K562 (cell line): Measurements from ENCODE around the gene BTBD2. TPM values are rescaled to one million over a fixed set of nuclear protein-coding genes. Genes with fewer than 3 reads are reported as not detected.

Source experiments
- C11orf30 ChIP-seq: fragments of 450-650 bp; IDR thresholded peaks from 2 replicates; pipeline ENCODE4 v1.6.1; 2016; ENCODE audit warnings: low read depth, mild to moderate bottlenecking
- CBFA2T2 ChIP-seq: fragments of 450-650 bp; conservative IDR thresholded peaks from 2 replicates; pipeline ENCODE4 v1.6.1; 2017; ENCODE audit warnings: mild to moderate bottlenecking
- ESRRB ChIP-seq: fragments of 250-450 bp; sonication (Bioruptor Pico); IDR thresholded peaks from 2 replicates; pipeline ENCODE4 v1.5.0; 2020; ENCODE audit warnings: mild to moderate bottlenecking, moderate library complexity, borderline replicate concordance
- FOXA1 ChIP-seq: fragments of 450-650 bp; IDR thresholded peaks from 2 replicates; pipeline ENCODE4 v1.6.1; 2016; ENCODE audit warnings: mild to moderate bottlenecking, borderline replicate concordance
- KAT8 ChIP-seq: fragments of 450-650 bp; IDR thresholded peaks from 2 replicates; pipeline ENCODE4 v1.6.1; 2016; ENCODE audit warnings: low read depth, mild to moderate bottlenecking
- MAFG ChIP-seq: fragments of 450-650 bp; conservative IDR thresholded peaks from 2 replicates; pipeline ENCODE4 v1.6.1; 2016; ENCODE audit warnings: missing genetic modification characterization, missing compliant biosample characterization
- MAZ ChIP-seq, 2 experiments: fragments of 450-650 bp in 1 of 2; sonication (generic) in 1 of 2; formaldehyde crosslinking; IDR thresholded peaks in 1 of 2; conservative IDR thresholded peaks in 1 of 2; 2 replicates each; pipeline versions ENCODE4 v1.4.0 to v1.5.0; 2020; ENCODE audit warnings: mild to moderate bottlenecking in 1 of 2, missing genetic modification reagents in 1 of 2
- NCOR1 ChIP-seq: fragments of 450-650 bp; IDR thresholded peaks from 2 replicates; pipeline ENCODE4 v1.6.1; 2016; ENCODE audit warnings: mild to moderate bottlenecking, moderate library complexity
- NFYB ChIP-seq: IDR thresholded peaks from 2 replicates; pipeline ENCODE4 v1.6.1; 2011; ENCODE audit warnings: mild to moderate bottlenecking, moderate library complexity; ENCODE audit not compliant: insufficient read length; ENCODE audit errors: extremely low read depth
- NR1H2 ChIP-seq: sonication (generic); formaldehyde crosslinking; IDR thresholded peaks from 2 replicates; pipeline ENCODE4 v1.4.0; 2020; ENCODE audit warnings: mild to moderate bottlenecking, missing genetic modification reagents
- NUFIP1 ChIP-seq: fragments of 450-650 bp; IDR thresholded peaks from 2 replicates; pipeline ENCODE4 v1.6.1; 2018; ENCODE audit not compliant: partially characterized antibody
- PCBP1 ChIP-seq: fragments of 200-400 bp; formaldehyde crosslinking; IDR thresholded peaks from 2 replicates; pipeline ENCODE4 v1.6.1; 2018; ENCODE audit warnings: mild to moderate bottlenecking, low read depth, low read length; ENCODE audit not compliant: poor library complexity, severe bottlenecking
- POLR3G ChIP-seq: IDR thresholded peaks from 2 replicates; pipeline ENCODE4 v1.6.1; 2011; ENCODE audit not compliant: insufficient read length, insufficient replicate concordance; ENCODE audit errors: extremely low read depth
- SAFB ChIP-seq: fragments of 200-400 bp; formaldehyde crosslinking; IDR thresholded peaks from 2 replicates; pipeline ENCODE4 v1.6.1; 2017; ENCODE audit warnings: low read depth, low read length, borderline replicate concordance
- SETDB1 ChIP-seq: IDR thresholded peaks from one replicate; pipeline ENCODE4 v1.6.1; 2012; ENCODE audit warnings: low read length, control low read depth, inconsistent platforms
- SIN3A ChIP-seq, 2 experiments: fragments of 150-350 bp in 1 of 2; IDR thresholded peaks; 2 replicates each; pipeline ENCODE4 v1.6.1; 2011 to 2016; ENCODE audit warnings: borderline replicate concordance in 2 of 2, low read depth in 2 of 2, low read length in 2 of 2, mild to moderate bottlenecking in 2 of 2, moderate library complexity in 2 of 2; ENCODE audit not compliant: control insufficient read depth in 1 of 2
- SMAD2 ChIP-seq: fragments of 150-350 bp; IDR thresholded peaks from 2 replicates; pipeline ENCODE4 v1.6.1; 2014; ENCODE audit warnings: low read depth, mild to moderate bottlenecking, low read length
- SRSF1 ChIP-seq: fragments of 200-400 bp; formaldehyde crosslinking; IDR thresholded peaks from 2 replicates; pipeline ENCODE4 v1.6.1; 2017; ENCODE audit warnings: mild to moderate bottlenecking, low read depth, low read length, moderate library complexity
- TCF15 ChIP-seq: fragments of 250-450 bp; sonication (Bioruptor Pico); IDR thresholded peaks from 2 replicates; pipeline ENCODE4 v1.8.0; 2022; ENCODE audit warnings: moderate library complexity, mild to moderate bottlenecking, inconsistent platforms
- TCF7 ChIP-seq: sonication (generic); IDR thresholded peaks from 2 replicates; pipeline ENCODE4 v1.6.1; 2016; ENCODE audit warnings: antibody characterized with exemption, borderline replicate concordance
- TEAD2 ChIP-seq: fragments of 450-650 bp; IDR thresholded peaks from 2 replicates; pipeline ENCODE4 v1.6.1; 2016; ENCODE audit warnings: missing genetic modification characterization, control low read depth, missing compliant biosample characterization
- XRCC5 ChIP-seq: fragments of 200-400 bp; formaldehyde crosslinking; IDR thresholded peaks from 2 replicates; pipeline ENCODE4 v1.6.1; 2017; ENCODE audit warnings: low read depth, mild to moderate bottlenecking, low read length
- ZFPM2 ChIP-seq: fragments of 250-450 bp; sonication (Bioruptor Pico); IDR thresholded peaks from 2 replicates; pipeline ENCODE4 v1.5.1; 2022; ENCODE audit warnings: mild to moderate bottlenecking
- ZNF197 ChIP-seq: fragments of 200-800 bp; sonication (Bioruptor generic); IDR thresholded peaks from 2 replicates; pipeline ENCODE4 v1.6.1; 2016; ENCODE audit warnings: low read depth, missing genetic modification characterization, missing compliant biosample characterization
- ZNF277 ChIP-seq: fragments of 250-450 bp; sonication (Bioruptor Pico); IDR thresholded peaks from 2 replicates; pipeline ENCODE4 v1.8.0; 2022; ENCODE audit warnings: inconsistent platforms, mild to moderate bottlenecking, moderate library complexity, borderline replicate concordance
- ZNF324 ChIP-seq: fragments of 250-450 bp; sonication (Bioruptor Pico); IDR thresholded peaks from 2 replicates; pipeline ENCODE4 v1.4.0; 2020; ENCODE audit warnings: mild to moderate bottlenecking
- ZNF445 ChIP-seq: fragments of 250-450 bp; sonication (Bioruptor Pico); IDR thresholded peaks from 2 replicates; pipeline ENCODE4 v1.4.0; 2020; ENCODE audit warnings: low read depth, mild to moderate bottlenecking, moderate library complexity
- ZNF644 ChIP-seq: fragments of 200-800 bp; sonication (Bioruptor generic); IDR thresholded peaks from 2 replicates; pipeline ENCODE4 v1.6.1; 2016; ENCODE audit warnings: low read depth, missing genetic modification characterization, missing compliant biosample characterization
- ZNF699 ChIP-seq: fragments of 250-450 bp; sonication (Bioruptor Pico); IDR thresholded peaks from 2 replicates; pipeline ENCODE4 v1.8.0; 2021; ENCODE audit warnings: mild to moderate bottlenecking, moderate library complexity; ENCODE audit not compliant: insufficient replicate concordance
- polyA plus RNA-seq, 8 experiments: library from polyadenylated mRNA; depleted of rRNA in 4 of 8; stranded (reverse) in 5 of 8; unstranded in 3 of 8; fragments of >200 nt; fragmentation: Nextera tagmentation in 2 of 8; fragmentation: Illumina TruSeq in 1 of 8; extraction: Ambion mirVana in 2 of 8; extraction: Trizol in 1 of 8; gene quantifications; 2 replicates each; pipeline versions ENCODE4 v1.2.1 to v1.2.3, GENCODE V29; 2011 to 2014; ENCODE audit warnings: inconsistent platforms in 1 of 8, missing spikeins in 1 of 8
- total RNA-seq, 7 experiments: library from RNA; depleted of rRNA in 6 of 7; stranded (reverse); fragments of >200 nt in 6 of 7; fragmentation: Illumina TruSeq in 2 of 7; extraction: Trizol in 2 of 7; gene quantifications; 2 replicates each; pipeline versions ENCODE4 v1.2.1 to v1.2.3, GENCODE V29; 2011 to 2021; ENCODE audit warnings: low replicate concordance in 1 of 7

Gene BTBD2
- total and polyA plus RNA-seq, 9 of the 15 experiments (the other 6 are each of a cell fraction or from before 2014, with no cell fraction given): 0.10 to 15.6 (median 6.9) TPM

GRCh38 chr19:2050991-2051772, 35.7 kb upstream of the BTBD2 start, which contains the start of gene MKNK2 (continued):
- TF ChIP-seq ZNF277 (CRISPR knock-in tag) (no peak), FOXA1 (no peak), MAFG (tag) (no peak), ZNF197 (CRISPR knock-in tag) (no peak), NUFIP1 (no peak), SMAD2 (no peak), C11orf30 (no peak), ZNF445 (CRISPR knock-in tag) (no peak), ZNF324 (CRISPR knock-in tag) (no peak), ZNF644 (tag) (0 out of 2 replicates have a peak, but pooled peaks have one; percentile 29), NFYB (no peak), NCOR1 (no peak), CBFA2T2 (no peak), SAFB (no peak), SETDB1 (no peak), XRCC5 (0 out of 2 replicates have a peak, but pooled peaks have one; percentile 13), ZFPM2 (CRISPR knock-in tag) (peak; percentile 38; the same call in 1 of the 2 replicates), TEAD2 (tag) (no peak), SIN3A (IDR thresholded peaks at IDR 0.05; ENCODE audit: borderline replicate concordance in 2 of 2, control insufficient read depth in 1 of 2, low read depth in 2 of 2, low read length in 2 of 2) (peak; percentile 77 to 86; a peak in 2 of 4 replicates), MAZ (CRISPR knock-in tag; conservative IDR thresholded peaks at IDR 0.05 in 1 of 2, IDR thresholded peaks at IDR 0.05 in 1 of 2) (peak; percentile 90 to 93), ZNF699 (no peak), TCF7 (peak; percentile 11; the same call in 1 of the 2 replicates), TCF15 (no peak), POLR3G (no peak), PCBP1 (no peak), ESRRB (no peak), SRSF1 (no peak), NR1H2 (CRISPR knock-in tag) (peak; percentile 49; the same call in 1 of the 2 replicates), KAT8 (no peak)
